ENCODE measurements around the gene DOCK3. TPM values are rescaled to one million over a fixed set of nuclear protein-coding genes. Genes with fewer than 3 reads are reported as not detected.
"Not testable (repeated sequence)": the region's sequence is repeated elsewhere in the genome, so short reads cannot be mapped to it uniquely, and the experiment has no call there.

Gene DOCK3
- total RNA-seq, 2 experiments from 2014 or later = 1.9 to 2.1 TPM

DNA sequence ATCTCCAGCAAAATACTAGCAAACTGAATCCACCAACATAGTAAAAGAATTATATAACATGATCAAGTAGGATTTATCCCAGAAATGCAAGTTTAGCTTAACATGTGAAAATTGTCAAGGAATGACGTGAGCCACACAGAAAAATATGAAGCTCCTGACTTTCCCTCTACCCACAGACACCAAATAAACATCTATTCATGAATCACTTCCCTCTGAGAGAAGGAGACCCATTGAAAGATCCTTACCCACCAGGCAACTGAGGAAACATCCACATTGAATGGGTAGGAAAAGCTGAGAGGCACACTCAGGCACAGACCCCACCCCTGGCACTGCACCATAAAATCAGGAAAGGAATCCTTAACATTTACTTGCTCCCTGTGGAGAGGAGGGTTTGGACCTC, 608.2 kb downstream of the DOCK3 start:
- Mint-ChIP-seq H3K27ac (no peak overlapping the region), H3K36me3 (peaks cover 15% of the 10 kb centered on the region), H3K9me3 (peaks cover 13% of the 10 kb centered on the region), H3K4me1 (no peaks in the 10 kb centered on the region), H3K27me3 (no peaks in the 10 kb centered on the region), H3K4me3 (no peak overlapping the region)
- no peak for DNase-seq

DNA sequence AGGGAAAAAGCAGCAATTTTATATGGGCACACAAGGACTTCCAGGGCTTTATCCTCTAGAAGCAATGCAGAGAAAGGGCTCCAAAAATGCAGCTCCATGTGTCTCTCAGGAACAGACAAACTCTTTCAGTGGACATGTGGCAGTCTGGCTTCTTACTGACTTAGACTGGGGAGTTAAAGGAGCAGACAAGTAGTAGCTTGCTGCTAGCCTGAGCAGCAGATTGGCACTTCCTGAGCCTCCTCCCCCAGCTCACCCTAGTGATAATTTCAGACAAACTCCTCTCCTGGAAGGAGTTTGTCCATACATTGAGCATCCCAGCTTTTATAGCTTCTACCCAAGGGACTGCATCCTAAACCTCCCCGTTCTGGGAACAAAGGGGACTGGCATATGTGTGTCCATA, 608.7 kb downstream of the DOCK3 start:
- H3K9me3 Mint-ChIP-seq = peaks cover 13% of the 10 kb centered on the region
- no peaks in the 10 kb centered on the region for H3K4me1 Mint-ChIP-seq
- H3K27ac Mint-ChIP-seq = no peak overlapping the region
- peaks cover 15% of the 10 kb centered on the region for H3K36me3 Mint-ChIP-seq
- no peak overlapping the region for H3K4me3 Mint-ChIP-seq
- H3K27me3 Mint-ChIP-seq = no peaks in the 10 kb centered on the region
- no peak for DNase-seq

- no peak overlapping the region for H3K4me3 Mint-ChIP-seq
- H3K27ac Mint-ChIP-seq = no peak overlapping the region
- no peaks in the 10 kb centered on the region for H3K4me1 Mint-ChIP-seq
- H3K27me3 Mint-ChIP-seq = no peaks in the 10 kb centered on the region
- peaks cover 14% of the 10 kb centered on the region for H3K9me3 Mint-ChIP-seq
- H3K36me3 Mint-ChIP-seq = peaks cover 4% of the 10 kb centered on the region
- DNase-seq = no peak
Observed at GRCh38 chr3:51295625-51296024, 620.9 kb downstream of the DOCK3 start.

DNA sequence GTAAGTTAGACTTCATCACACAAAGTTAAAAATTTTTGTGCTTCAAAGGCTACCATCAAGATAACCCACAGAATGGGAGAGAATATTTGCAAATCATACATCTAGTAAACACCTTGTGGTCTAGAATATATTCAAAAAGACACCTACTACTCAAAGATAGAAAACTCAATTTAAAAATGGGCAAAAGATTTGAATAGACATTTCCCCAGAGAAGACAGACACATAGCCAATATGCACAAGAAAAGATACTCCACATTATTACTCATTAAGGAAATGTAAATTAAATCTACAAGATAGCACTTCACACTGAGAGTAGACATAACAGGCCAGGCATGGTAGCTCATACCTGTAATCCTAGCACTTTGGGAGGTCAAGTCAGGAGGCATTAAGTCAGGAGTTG, 622.6 kb downstream of the DOCK3 start:
- Mint-ChIP-seq H3K27me3 (no peaks in the 10 kb centered on the region), H3K27ac (no peak overlapping the region), H3K9me3 (peaks cover 15% of the 10 kb centered on the region), H3K36me3 (no peaks in the 10 kb centered on the region), H3K4me1 (no peaks in the 10 kb centered on the region), H3K4me3 (no peak overlapping the region)
- DNase-seq = no peak

DNA sequence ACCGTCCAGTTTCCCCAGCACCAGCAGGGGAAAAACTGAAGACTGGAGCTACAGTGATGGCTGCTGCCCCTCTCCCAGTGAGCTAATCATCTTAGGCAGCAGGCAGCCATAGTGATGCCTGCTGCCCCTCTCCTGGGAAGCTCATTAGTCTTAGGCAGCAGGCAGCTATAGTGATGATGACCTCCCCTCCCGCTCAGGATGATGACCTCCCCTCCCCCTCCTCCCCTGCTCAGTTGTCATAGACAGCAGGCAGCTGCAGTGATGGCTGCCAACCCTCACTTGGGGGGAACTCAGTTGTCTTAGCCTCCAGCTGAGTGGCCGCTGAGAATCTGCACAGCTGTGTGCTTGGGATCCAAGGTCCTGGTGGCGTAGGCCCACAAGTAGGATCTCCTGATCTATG, 629.5 kb downstream of the DOCK3 start:
- Mint-ChIP-seq H3K27ac (no peak overlapping the region), H3K4me1 (no peaks in the 10 kb centered on the region), H3K9me3 (peaks cover 20% of the 10 kb centered on the region), H3K36me3 (peaks cover 10% of the 10 kb centered on the region), H3K27me3 (no peaks in the 10 kb centered on the region), H3K4me3 (no peak overlapping the region)
- no peak for DNase-seq

DNA sequence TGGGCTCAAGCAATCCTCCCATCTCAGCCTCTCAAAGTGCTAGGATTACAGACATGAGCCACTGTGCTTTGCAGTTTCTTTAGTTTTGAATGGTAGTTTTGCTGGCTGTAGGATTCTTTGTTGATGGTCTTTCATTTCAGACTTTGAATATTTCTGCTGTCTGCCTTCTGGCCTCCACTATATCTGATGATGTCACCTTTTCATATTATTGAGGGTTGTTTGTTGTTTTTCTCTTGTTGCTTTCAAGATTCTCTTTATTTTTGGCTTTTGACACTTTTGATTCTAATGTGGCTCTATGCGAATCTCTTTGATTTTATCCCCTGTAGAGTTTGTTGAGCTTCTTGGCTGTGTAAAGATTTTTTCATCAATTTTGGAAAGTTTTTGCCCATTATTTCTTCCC, 631.4 kb downstream of the DOCK3 start:
- H3K9me3 Mint-ChIP-seq = peaks cover 20% of the 10 kb centered on the region
- H3K36me3 Mint-ChIP-seq = peaks cover 10% of the 10 kb centered on the region
- no peaks in the 10 kb centered on the region for H3K27me3 Mint-ChIP-seq
- no peak for DNase-seq
- no peak overlapping the region for H3K27ac Mint-ChIP-seq
- no peak overlapping the region for H3K4me3 Mint-ChIP-seq
- H3K4me1 Mint-ChIP-seq = no peaks in the 10 kb centered on the region

GRCh38 chr3:51307458-51307857, 632.7 kb downstream of the DOCK3 start:
- Mint-ChIP-seq H3K36me3 (peaks cover 10% of the 10 kb centered on the region), H3K4me1 (no peaks in the 10 kb centered on the region), H3K4me3 (no peak overlapping the region), H3K9me3 (peaks cover 9% of the 10 kb centered on the region), H3K27ac (no peak overlapping the region), H3K27me3 (no peaks in the 10 kb centered on the region)
- DNase-seq = no peak

DNA sequence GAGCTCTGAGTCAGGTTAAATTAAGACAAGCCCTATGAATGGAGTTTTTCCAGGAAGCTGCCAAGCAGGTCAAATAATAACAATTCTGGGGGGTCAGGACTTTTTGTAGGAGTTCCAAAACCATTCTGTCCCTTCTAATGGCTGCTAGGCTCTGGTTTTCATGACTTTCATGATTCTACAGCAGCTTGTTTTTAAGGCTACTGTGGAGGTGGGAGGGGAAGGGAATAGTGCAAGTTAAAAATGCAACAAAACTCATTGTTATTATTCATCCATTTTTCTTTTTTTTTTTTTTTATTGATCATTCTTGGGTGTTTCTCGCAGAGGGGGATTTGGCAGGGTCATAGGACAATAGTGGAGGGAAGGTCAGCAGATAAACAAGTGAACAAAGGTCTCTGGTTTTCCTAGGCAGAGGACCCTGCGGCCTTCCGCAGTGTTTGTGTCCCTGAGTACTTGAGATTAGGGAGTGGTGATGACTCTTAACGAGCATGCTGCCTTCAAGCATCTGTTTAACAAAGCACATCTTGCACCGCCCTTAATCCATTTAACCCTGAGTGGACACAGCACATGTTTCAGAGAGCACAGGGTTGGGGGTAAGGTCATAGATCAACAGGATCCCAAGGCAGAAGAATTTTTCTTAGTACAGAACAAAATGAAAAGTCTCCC, 633.3 kb downstream of the DOCK3 start:
- peaks cover 10% of the 10 kb centered on the region for H3K36me3 Mint-ChIP-seq
- not testable (repeated sequence) for H3K27ac Mint-ChIP-seq, H3K9me3 Mint-ChIP-seq, H3K4me3 Mint-ChIP-seq, DNase-seq, H3K4me1 Mint-ChIP-seq, H3K27me3 Mint-ChIP-seq

DNA sequence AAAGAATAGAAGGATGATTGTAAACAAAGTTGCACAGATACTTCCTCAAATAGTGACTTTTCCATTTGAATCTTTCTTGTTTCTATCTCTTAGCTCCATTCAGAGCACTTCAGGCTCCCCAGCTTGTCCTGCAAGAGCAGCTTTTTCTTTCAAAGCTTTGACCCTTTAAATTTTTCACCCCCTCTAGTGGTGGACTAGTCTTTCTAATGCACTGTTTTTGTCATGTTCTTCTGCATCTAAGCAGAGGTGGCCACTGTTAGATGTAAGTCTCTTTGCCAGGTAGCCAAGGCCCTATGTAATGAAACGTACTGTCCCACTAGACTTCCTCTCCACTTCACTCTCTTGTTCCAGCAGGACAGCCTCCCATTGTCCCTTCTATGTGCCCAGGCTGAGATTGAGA, 636.3 kb downstream of the DOCK3 start:
- Mint-ChIP-seq H3K4me3 (no peak overlapping the region), H3K27ac (no peak overlapping the region), H3K9me3 (peaks cover 6% of the 10 kb centered on the region), H3K36me3 (peaks cover 6% of the 10 kb centered on the region), H3K4me1 (no peaks in the 10 kb centered on the region), H3K27me3 (no peaks in the 10 kb centered on the region)
- no peak for DNase-seq

DNA sequence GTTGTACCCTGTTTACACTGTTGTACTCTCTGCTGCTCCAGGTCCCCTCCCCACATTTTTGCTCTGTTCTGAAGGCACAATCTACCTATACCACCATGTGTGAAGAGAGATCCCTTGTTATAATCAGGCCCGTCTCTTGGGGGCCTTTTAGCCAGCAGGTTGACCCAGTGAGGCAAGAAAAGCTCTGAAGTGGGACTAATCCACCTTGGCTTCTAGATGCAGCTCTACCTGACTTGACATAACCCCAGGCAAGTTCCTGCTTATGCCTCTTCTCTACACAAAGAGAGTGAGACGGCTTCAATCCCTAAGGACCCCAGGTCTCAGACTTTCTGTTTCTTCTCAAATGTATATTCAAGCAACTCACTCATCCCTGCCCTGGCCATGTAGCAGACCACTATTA, 653.5 kb downstream of the DOCK3 start:
- peaks cover 3% of the 10 kb centered on the region for H3K27me3 Mint-ChIP-seq
- no peaks in the 10 kb centered on the region for H3K4me1 Mint-ChIP-seq
- DNase-seq = no peak
- no peak overlapping the region for H3K4me3 Mint-ChIP-seq
- peaks cover 4% of the 10 kb centered on the region for H3K9me3 Mint-ChIP-seq
- H3K36me3 Mint-ChIP-seq = no peaks in the 10 kb centered on the region
- no peak overlapping the region for H3K27ac Mint-ChIP-seq

DNA sequence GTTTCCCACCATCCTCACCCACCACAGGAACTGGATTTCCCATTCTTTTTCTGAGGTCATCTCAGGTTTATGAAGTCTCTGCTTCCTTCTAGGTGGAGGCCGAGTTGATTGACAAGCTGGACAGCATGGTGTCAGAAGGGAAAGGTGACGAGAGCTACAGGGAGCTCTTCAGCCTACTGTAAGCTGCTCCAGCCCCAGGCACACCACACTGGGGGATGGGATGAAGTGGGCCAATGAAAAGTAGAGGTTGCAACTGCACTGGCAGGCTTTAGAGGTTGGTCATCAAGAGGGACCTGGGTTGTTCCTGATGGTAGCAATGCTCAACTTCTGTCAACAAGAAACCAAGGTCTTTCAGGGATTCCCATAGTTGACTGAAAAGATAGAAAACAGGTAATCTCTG, 655.3 kb downstream of the DOCK3 start:
- Mint-ChIP-seq H3K9me3 (peaks cover 2% of the 10 kb centered on the region), H3K4me1 (no peaks in the 10 kb centered on the region), H3K36me3 (no peaks in the 10 kb centered on the region), H3K27ac (no peak overlapping the region), H3K27me3 (no peaks in the 10 kb centered on the region), H3K4me3 (no peak overlapping the region)
- DNase-seq = no peak

GRCh38 chr3:51332156-51332555, 657.4 kb downstream of the DOCK3 start:
- Mint-ChIP-seq H3K27me3 (no peaks in the 10 kb centered on the region), H3K27ac (no peak overlapping the region), H3K4me1 (no peaks in the 10 kb centered on the region), H3K36me3 (no peaks in the 10 kb centered on the region), H3K9me3 (no peaks in the 10 kb centered on the region), H3K4me3 (no peak overlapping the region)
- no peak for DNase-seq

DNA sequence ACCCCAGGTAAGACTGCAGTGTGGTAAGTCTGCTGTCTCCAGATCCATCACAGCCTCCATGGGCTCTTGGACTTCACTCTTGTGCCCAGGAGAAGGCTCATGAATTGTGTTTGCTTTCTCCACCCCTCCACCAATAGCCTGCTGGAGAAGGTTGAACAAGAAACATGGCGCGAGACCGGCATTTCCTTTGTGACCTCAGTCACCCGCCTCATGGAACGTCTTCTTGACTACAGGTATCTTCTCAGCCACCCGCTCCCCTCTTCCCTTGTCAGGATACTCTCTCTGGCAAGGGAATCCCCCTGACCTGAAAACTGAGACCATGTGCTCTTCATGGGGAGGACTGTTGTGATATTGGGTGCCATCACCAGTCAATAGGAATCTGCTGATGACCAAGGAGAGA, 658.3 kb downstream of the DOCK3 start:
- Mint-ChIP-seq H3K4me3 (no peak overlapping the region), H3K27me3 (no peaks in the 10 kb centered on the region), H3K4me1 (no peaks in the 10 kb centered on the region), H3K9me3 (no peaks in the 10 kb centered on the region), H3K27ac (no peak overlapping the region), H3K36me3 (no peaks in the 10 kb centered on the region)
- DNase-seq = no peak

DNA sequence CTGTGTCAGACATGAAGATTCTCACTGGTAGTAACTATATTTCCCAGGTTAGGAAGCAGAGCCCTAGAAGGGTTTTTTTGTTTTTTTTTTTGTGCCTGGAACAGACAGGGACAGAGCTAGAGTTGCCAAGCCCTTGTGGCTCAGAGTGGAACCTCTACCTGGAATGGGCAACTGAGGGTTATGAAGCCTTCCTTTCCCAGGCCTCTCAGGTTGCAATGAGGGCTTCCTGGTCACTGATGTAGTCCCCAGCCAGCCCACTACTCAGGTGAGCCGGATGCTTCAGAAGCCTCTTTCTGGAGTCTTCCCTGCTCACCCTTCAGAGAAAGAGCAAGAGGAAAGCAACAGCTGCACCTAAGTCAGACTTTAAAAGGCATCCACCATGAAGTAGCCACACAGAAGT, 661.5 kb downstream of the DOCK3 start:
- peaks cover 3% of the 10 kb centered on the region for H3K4me1 Mint-ChIP-seq
- no peaks in the 10 kb centered on the region for H3K36me3 Mint-ChIP-seq
- no peak overlapping the region for H3K4me3 Mint-ChIP-seq
- DNase-seq = no peak
- no peaks in the 10 kb centered on the region for H3K9me3 Mint-ChIP-seq
- H3K27ac Mint-ChIP-seq = no peak overlapping the region
- H3K27me3 Mint-ChIP-seq = no peaks in the 10 kb centered on the region

GRCh38 chr3:51337666-51338065, 662.9 kb downstream of the DOCK3 start:
- H3K4me3 Mint-ChIP-seq = no peak overlapping the region
- no peak for DNase-seq
- no peaks in the 10 kb centered on the region for H3K9me3 Mint-ChIP-seq
- H3K4me1 Mint-ChIP-seq = peaks cover 3% of the 10 kb centered on the region
- H3K27me3 Mint-ChIP-seq = no peaks in the 10 kb centered on the region
- H3K36me3 Mint-ChIP-seq = no peaks in the 10 kb centered on the region
- no peak overlapping the region for H3K27ac Mint-ChIP-seq

- no peaks in the 10 kb centered on the region for H3K27me3 Mint-ChIP-seq
- no peak for DNase-seq
- H3K36me3 Mint-ChIP-seq = no peaks in the 10 kb centered on the region
- peaks cover 3% of the 10 kb centered on the region for H3K4me1 Mint-ChIP-seq
- no peak overlapping the region for H3K27ac Mint-ChIP-seq
- no peak overlapping the region for H3K4me3 Mint-ChIP-seq
- no peaks in the 10 kb centered on the region for H3K9me3 Mint-ChIP-seq
Observed at GRCh38 chr3:51338632-51339031, 663.9 kb downstream of the DOCK3 start.
